ENCODE data around the gene CLCN2.

The CLCN2 gene

GRCh38 chr3:184299488-184300377 lies 61.7 kb downstream of the CLCN2 start:
- peak overlapping the region; percentile 95 for H3K4me3 ChIP-seq (ENCODE audit: low read length)
- peaks cover 43% of the 10 kb centered on the region for H3K36me3 ChIP-seq (ENCODE audit: control insufficient read depth, insufficient read depth, low read length)
- peak overlapping the region; percentile 74 for H3K9ac ChIP-seq (ENCODE audit: low read length)
- H3K27me3 ChIP-seq (ENCODE audit: control insufficient read depth, insufficient read depth, low read length) = no peaks in the 10 kb centered on the region
- peak overlapping the region; percentile 57 for H3K27ac ChIP-seq (ENCODE audit: low read depth, low read length)
- H3K4me1 ChIP-seq (ENCODE audit: control insufficient read depth, insufficient read depth, low read length) = peaks cover 10% of the 10 kb centered on the region

- Histone ChIP-seq H3K4me3 (ENCODE audit: low read length) (peak within 1 kb of the TSS; percentile 95), H3K27me3 (ENCODE audit: control insufficient read depth, insufficient read depth, low read length) (no peaks in the 10 kb centered on the region), H3K27ac (ENCODE audit: low read depth, low read length) (peak within 1 kb of the TSS; percentile 87), H3K4me1 (ENCODE audit: control insufficient read depth, insufficient read depth, low read length) (peaks cover 10% of the 10 kb centered on the region), H3K36me3 (ENCODE audit: control insufficient read depth, insufficient read depth, low read length) (peaks cover 35% of the 10 kb centered on the region), H3K9ac (ENCODE audit: low read length) (peak within 1 kb of the TSS; percentile 74)
Observed at GRCh38 chr3:184298759-184299487, 62.5 kb downstream of the CLCN2 start, which contains the start of gene PSMD2. TSS of gene PSMD2 (plus strand) at chr3:184299241. CDS start at chr3:184299267, 26 bp downstream.

- Histone ChIP-seq H3K27ac (ENCODE audit: low read depth, low read length) (no peak overlapping the region), H3K36me3 (ENCODE audit: control insufficient read depth, insufficient read depth, low read length) (peaks cover 12% of the 10 kb centered on the region), H3K27me3 (ENCODE audit: control insufficient read depth, insufficient read depth, low read length) (no peaks in the 10 kb centered on the region), H3K4me1 (ENCODE audit: control insufficient read depth, insufficient read depth, low read length) (peaks cover 10% of the 10 kb centered on the region), H3K9ac (ENCODE audit: low read length) (no peak overlapping the region), H3K4me3 (ENCODE audit: low read length) (no peak overlapping the region)
Observed at GRCh38 chr3:184296616-184297015, 64.8 kb downstream of the CLCN2 start.

Data from rectal smooth muscle tissue (tissue), 1 donor.